Activated CD8-positive, alpha-beta memory T cell treated with anti-CD3 and anti-CD28 coated beads for 1 hour (primary cell): ENCODE results near the gene TBC1D22B.
"Not testable (repeated sequence)": the region's sequence is repeated elsewhere in the genome, so short reads cannot be mapped to it uniquely, and the experiment has no call there.

Experiments used
- DNase-seq, 2 donors: peaks; one replicate each; pipeline ENCODE4 v3.0.0-alpha.2; 2020; ENCODE audit warnings: low read depth in 1 of 2; ENCODE audit errors: extremely low read depth in 1 of 2

TBC1D22B gene

GRCh38 chr6:37302086-37302686 lies 44.6 kb downstream of the TBC1D22B start:
- no peak for DNase-seq

GRCh38 chr6:37303091-37303660 lies 45.6 kb downstream of the TBC1D22B start:
- DNase-seq: no peak

GRCh38 chr6:37303891-37304503 lies 46.4 kb downstream of the TBC1D22B start:
- no peak for DNase-seq

- DNase-seq: no peak
These were observed 47.2 kb downstream of the TBC1D22B start for GRCh38 chr6:37304766-37305165.

- no peak for DNase-seq
These were observed 48.4 kb downstream of the TBC1D22B start for GRCh38 chr6:37305841-37306425.

- DNase-seq: no peak
These were observed 49.2 kb downstream of the TBC1D22B start for GRCh38 chr6:37306624-37307222.

- not testable (repeated sequence) for DNase-seq
These were observed 49.9 kb downstream of the TBC1D22B start for GRCh38 chr6:37307484-37307883.

- DNase-seq: no peak
These were observed 50.7 kb downstream of the TBC1D22B start for GRCh38 chr6:37308069-37308815.

- DNase-seq: no peak
These were observed 51.5 kb downstream of the TBC1D22B start for GRCh38 chr6:37309046-37309445.

- DNase-seq: no peak
These were observed 52.1 kb downstream of the TBC1D22B start for GRCh38 chr6:37309692-37310091.

- DNase-seq: no peak
These were observed 53.4 kb downstream of the TBC1D22B start for GRCh38 chr6:37310966-37311365.

- DNase-seq: no peak
These were observed 54.3 kb downstream of the TBC1D22B start for GRCh38 chr6:37311741-37312473.

GRCh38 chr6:37313723-37314486 lies 56.3 kb downstream of the TBC1D22B start:
- no peak for DNase-seq

- DNase-seq: no peak
These were observed 57.0 kb downstream of the TBC1D22B start for GRCh38 chr6:37314487-37315156.

- no peak for DNase-seq
These were observed 57.6 kb downstream of the TBC1D22B start for GRCh38 chr6:37315157-37315515.

- no peak for DNase-seq
These were observed 58.5 kb downstream of the TBC1D22B start for GRCh38 chr6:37316071-37316470.

- no peak for DNase-seq
These were observed 59.9 kb downstream of the TBC1D22B start for GRCh38 chr6:37317312-37318038.

- no peak for DNase-seq
These were observed 61.6 kb downstream of the TBC1D22B start for GRCh38 chr6:37319156-37319555.
